HepG2 (cell line): ENCODE results near the gene MSMB. TPM values are rescaled to one million over a fixed set of nuclear protein-coding genes. Genes with fewer than 3 reads are reported as not detected.

Source experiments
- MYC ChIP-seq: sonication (generic); formaldehyde crosslinking; IDR thresholded peaks from 2 replicates; pipeline ENCODE4 v1.9.0; 2021; ENCODE audit warnings: missing genetic modification reagents, borderline replicate concordance
- NFE2L2 ChIP-seq: fragments of 150-350 bp; IDR thresholded peaks from 2 replicates; pipeline ENCODE4 v1.6.1; 2014; ENCODE audit warnings: low read length
- PHF8 ChIP-seq: sonication (generic); formaldehyde crosslinking; IDR thresholded peaks from 2 replicates; pipeline ENCODE4 v1.5.0; 2020; ENCODE audit warnings: missing genetic modification reagents
- PRPF4 ChIP-seq: fragments of 200-400 bp; formaldehyde crosslinking; IDR thresholded peaks from 2 replicates; pipeline ENCODE4 v1.6.1; 2016; ENCODE audit warnings: low read length, low read depth; ENCODE audit not compliant: poor library complexity, severe bottlenecking
- RFXANK ChIP-seq: IDR thresholded peaks from 2 replicates; pipeline ENCODE4 v1.6.1; 2016
- SRSF4 ChIP-seq: fragments of 200-400 bp; formaldehyde crosslinking; IDR thresholded peaks from one replicate; pipeline ENCODE4 v1.6.1; 2018; ENCODE audit warnings: mild to moderate bottlenecking, low read depth, low read length, moderate library complexity; ENCODE audit not compliant: poor library complexity, severe bottlenecking
- TOE1 ChIP-seq: sonication (generic); formaldehyde crosslinking; IDR thresholded peaks from 2 replicates; pipeline ENCODE4 v1.4.0; 2020; ENCODE audit warnings: mild to moderate bottlenecking, missing genetic modification reagents
- ZBTB7A ChIP-seq: sonication (generic); formaldehyde crosslinking; IDR thresholded peaks from 2 replicates; pipeline ENCODE4 v1.8.0; 2022; ENCODE audit warnings: mild to moderate bottlenecking, missing genetic modification reagents
- ZNF10 ChIP-seq: sonication (generic); formaldehyde crosslinking; IDR thresholded peaks from 2 replicates; pipeline ENCODE4 v1.4.0; 2020; ENCODE audit warnings: mild to moderate bottlenecking, low read depth, missing genetic modification reagents, borderline replicate concordance
- ZNF569 ChIP-seq: sonication (generic); formaldehyde crosslinking; IDR thresholded peaks from 2 replicates; pipeline ENCODE4 v1.5.0; 2020; ENCODE audit warnings: mild to moderate bottlenecking, missing genetic modification reagents, moderate library complexity, borderline replicate concordance
- ZNF598 ChIP-seq: sonication (generic); formaldehyde crosslinking; IDR thresholded peaks from 2 replicates; pipeline ENCODE4 v1.5.1; 2020; ENCODE audit warnings: mild to moderate bottlenecking, missing genetic modification reagents, borderline replicate concordance
- ZNF616 ChIP-seq: sonication (generic); formaldehyde crosslinking; IDR thresholded peaks from 2 replicates; pipeline ENCODE4 v1.5.0; 2020; ENCODE audit warnings: low read depth, mild to moderate bottlenecking, missing genetic modification reagents
- polyA plus RNA-seq, 8 experiments: library from polyadenylated mRNA; depleted of rRNA in 3 of 8; stranded (reverse) in 7 of 8; unstranded in 1 of 8; fragments of >200 nt; fragmentation: Illumina TruSeq in 4 of 8; extraction: Trizol in 4 of 8; gene quantifications; 2 replicates each; pipeline versions ENCODE4 v1.2.1 to v1.2.3, GENCODE V29; 2011 to 2016; ENCODE audit warnings: low read depth in 4 of 8, missing spikeins in 1 of 8, mixed read lengths in 1 of 8; ENCODE audit not compliant: insufficient read depth in 1 of 8
- total RNA-seq, 5 experiments: library from RNA; depleted of rRNA; stranded (reverse); fragments of >200 nt; fragmentation: Illumina TruSeq; extraction: Trizol; gene quantifications; 2 replicates each; pipeline ENCODE4 v1.2.3, GENCODE V29; 2016; ENCODE audit warnings: low read depth in 1 of 5
- TF ChIP-seq, protein P1 (sequence below), 2 experiments: fragments of 450-650 bp in 1 of 2; sonication (generic) in 1 of 2; formaldehyde crosslinking in 1 of 2; IDR thresholded peaks; 2 replicates each; pipeline versions ENCODE4 v1.6.1 to v1.8.0; 2016 to 2022; ENCODE audit warnings: antibody characterized with exemption in 1 of 2, mild to moderate bottlenecking in 1 of 2, missing genetic modification reagents in 1 of 2
- TF ChIP-seq, protein P2 (sequence below): IDR thresholded peaks from 2 replicates; pipeline ENCODE4 v1.6.1; 2018; ENCODE audit warnings: missing genetic modification reagents
- TF ChIP-seq, protein P3 (sequence below): sonication (generic); formaldehyde crosslinking; IDR thresholded peaks from 2 replicates; pipeline ENCODE4 v1.5.1; 2020; ENCODE audit warnings: mild to moderate bottlenecking, missing genetic modification reagents, moderate library complexity

Gene MSMB
- total and polyA plus RNA-seq, 2 of the 13 experiments (the other 11 are each of a cell fraction or from before 2014, with no cell fraction given) = 0.84 TPM; not detected in 1

DNA sequence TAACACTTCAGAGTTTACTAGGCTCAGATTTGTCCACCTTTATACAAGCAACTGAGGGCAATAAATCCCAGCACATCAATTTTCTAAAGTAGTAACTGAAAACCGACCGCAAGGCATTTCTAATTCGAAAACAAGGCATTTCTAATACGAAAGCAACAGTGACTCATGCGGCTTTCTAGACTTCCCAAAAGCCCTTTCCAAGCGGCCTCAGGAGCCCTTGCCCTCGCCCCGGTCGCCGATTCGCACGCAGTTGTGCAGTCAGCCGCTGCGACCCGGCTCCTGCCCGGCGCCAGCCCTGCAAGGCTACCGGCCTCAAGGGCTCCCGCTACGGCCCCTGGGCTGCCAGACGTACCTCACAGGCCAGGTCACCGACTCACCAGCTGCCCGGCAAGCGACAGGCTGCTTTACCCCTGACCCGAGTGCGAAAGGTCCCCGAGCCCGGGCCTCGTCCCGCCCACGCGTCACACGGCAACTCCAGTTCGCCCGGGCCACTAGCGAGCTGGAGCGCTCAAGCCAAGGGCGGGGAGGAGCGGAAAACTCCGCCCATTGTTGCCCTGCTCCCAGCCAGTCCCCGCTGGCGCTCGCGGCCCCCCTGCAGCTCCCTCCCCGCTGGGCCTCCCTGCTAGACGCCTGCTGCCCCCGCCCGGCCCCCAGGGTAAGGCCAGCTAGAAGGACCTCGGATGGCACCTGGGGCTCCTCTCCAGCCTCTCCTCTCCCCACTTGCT lies 22.9 kb downstream of the MSMB start (continued):
- TF ChIP-seq, protein P1, sequence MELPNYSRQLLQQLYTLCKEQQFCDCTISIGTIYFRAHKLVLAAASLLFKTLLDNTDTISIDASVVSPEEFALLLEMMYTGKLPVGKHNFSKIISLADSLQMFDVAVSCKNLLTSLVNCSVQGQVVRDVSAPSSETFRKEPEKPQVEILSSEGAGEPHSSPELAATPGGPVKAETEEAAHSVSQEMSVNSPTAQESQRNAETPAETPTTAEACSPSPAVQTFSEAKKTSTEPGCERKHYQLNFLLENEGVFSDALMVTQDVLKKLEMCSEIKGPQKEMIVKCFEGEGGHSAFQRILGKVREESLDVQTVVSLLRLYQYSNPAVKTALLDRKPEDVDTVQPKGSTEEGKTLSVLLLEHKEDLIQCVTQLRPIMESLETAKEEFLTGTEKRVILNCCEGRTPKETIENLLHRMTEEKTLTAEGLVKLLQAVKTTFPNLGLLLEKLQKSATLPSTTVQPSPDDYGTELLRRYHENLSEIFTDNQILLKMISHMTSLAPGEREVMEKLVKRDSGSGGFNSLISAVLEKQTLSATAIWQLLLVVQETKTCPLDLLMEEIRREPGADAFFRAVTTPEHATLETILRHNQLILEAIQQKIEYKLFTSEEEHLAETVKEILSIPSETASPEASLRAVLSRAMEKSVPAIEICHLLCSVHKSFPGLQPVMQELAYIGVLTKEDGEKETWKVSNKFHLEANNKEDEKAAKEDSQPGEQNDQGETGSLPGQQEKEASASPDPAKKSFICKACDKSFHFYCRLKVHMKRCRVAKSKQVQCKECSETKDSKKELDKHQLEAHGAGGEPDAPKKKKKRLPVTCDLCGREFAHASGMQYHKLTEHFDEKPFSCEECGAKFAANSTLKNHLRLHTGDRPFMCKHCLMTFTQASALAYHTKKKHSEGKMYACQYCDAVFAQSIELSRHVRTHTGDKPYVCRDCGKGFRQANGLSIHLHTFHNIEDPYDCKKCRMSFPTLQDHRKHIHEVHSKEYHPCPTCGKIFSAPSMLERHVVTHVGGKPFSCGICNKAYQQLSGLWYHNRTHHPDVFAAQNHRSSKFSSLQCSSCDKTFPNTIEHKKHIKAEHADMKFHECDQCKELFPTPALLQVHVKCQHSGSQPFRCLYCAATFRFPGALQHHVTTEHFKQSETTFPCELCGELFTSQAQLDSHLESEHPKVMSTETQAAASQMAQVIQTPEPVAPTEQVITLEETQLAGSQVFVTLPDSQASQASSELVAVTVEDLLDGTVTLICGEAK (IDR thresholded peaks at IDR 0.05) = no peak
- TF ChIP-seq, protein P1 (CRISPR knock-in tag; IDR thresholded peaks at IDR 0.05) = peak; percentile 83
- no peak for TF ChIP-seq RFXANK (CRISPR knock-in tag)
- peak; percentile 82 for TF ChIP-seq MYC (CRISPR knock-in tag)
- TF ChIP-seq ZNF598 = peak; percentile 69
- TF ChIP-seq NFE2L2 = no peak
- TF ChIP-seq SRSF4 = no peak
- no peak for TF ChIP-seq ZBTB7A (CRISPR knock-in tag)
- no peak for TF ChIP-seq PRPF4
- TF ChIP-seq, protein P2, sequence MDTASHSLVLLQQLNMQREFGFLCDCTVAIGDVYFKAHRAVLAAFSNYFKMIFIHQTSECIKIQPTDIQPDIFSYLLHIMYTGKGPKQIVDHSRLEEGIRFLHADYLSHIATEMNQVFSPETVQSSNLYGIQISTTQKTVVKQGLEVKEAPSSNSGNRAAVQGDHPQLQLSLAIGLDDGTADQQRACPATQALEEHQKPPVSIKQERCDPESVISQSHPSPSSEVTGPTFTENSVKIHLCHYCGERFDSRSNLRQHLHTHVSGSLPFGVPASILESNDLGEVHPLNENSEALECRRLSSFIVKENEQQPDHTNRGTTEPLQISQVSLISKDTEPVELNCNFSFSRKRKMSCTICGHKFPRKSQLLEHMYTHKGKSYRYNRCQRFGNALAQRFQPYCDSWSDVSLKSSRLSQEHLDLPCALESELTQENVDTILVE (CRISPR knock-in tag) = peak; percentile 73
- peak; percentile 72 for TF ChIP-seq PHF8
- peak; percentile 46; the same call in 1 of the 2 replicates for TF ChIP-seq ZNF616
- TF ChIP-seq ZNF569 (CRISPR knock-in tag) = no peak
- TF ChIP-seq, protein P3, sequence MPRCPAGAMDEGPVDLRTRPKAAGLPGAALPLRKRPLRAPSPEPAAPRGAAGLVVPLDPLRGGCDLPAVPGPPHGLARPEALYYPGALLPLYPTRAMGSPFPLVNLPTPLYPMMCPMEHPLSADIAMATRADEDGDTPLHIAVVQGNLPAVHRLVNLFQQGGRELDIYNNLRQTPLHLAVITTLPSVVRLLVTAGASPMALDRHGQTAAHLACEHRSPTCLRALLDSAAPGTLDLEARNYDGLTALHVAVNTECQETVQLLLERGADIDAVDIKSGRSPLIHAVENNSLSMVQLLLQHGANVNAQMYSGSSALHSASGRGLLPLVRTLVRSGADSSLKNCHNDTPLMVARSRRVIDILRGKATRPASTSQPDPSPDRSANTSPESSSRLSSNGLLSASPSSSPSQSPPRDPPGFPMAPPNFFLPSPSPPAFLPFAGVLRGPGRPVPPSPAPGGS (CRISPR knock-in tag) = peak; percentile 85; the same call in 1 of the 2 replicates
- no peak for TF ChIP-seq TOE1
- TF ChIP-seq ZNF10 (CRISPR knock-in tag) = no peak
